Natural killer cell (primary cell): ENCODE results near the gene PCDHA8. TPM values are rescaled to one million over a fixed set of nuclear protein-coding genes. Genes with fewer than 3 reads are reported as not detected.

ENCODE experiments used
- ATAC-seq, 3 donors: fragments of 150-1000 bp in 2 of 3; fragments of 200-7000 bp in 1 of 3; cut with Tn5 transposase; 1 replicate in 1 of 3; 2 replicates in 2 of 3; pipeline ENCODE4 v1.10.0; 2021; ENCODE audit warnings: mild to moderate bottlenecking in 2 of 3, moderate library complexity in 2 of 3
- DNase-seq, 2 donors: peaks; one replicate each; pipeline versions ENCODE4 v3.0.0 to v3.0.0-alpha.2; 2013 to 2021; ENCODE audit warnings: mixed read lengths in 1 of 2
- H3K27ac ChIP-seq: one replicate; pipeline ENCODE4 v1.5.1; 2013; ENCODE audit warnings: mild to moderate bottlenecking, low read length
- H3K27me3 ChIP-seq: one replicate; pipeline ENCODE4 v1.6.1; 2013; ENCODE audit warnings: low read length; ENCODE audit not compliant: control insufficient read depth, insufficient read depth
- H3K36me3 ChIP-seq: one replicate; pipeline ENCODE4 v1.6.1; 2013; ENCODE audit warnings: low read length; ENCODE audit not compliant: control insufficient read depth, insufficient read depth
- H3K4me1 ChIP-seq: one replicate; pipeline ENCODE4 v1.6.1; 2013; ENCODE audit warnings: low read length; ENCODE audit not compliant: control insufficient read depth, insufficient read depth
- H3K4me3 ChIP-seq: one replicate; pipeline ENCODE4 v1.5.1; 2013; ENCODE audit warnings: low read length
- H3K9me3 ChIP-seq: one replicate; pipeline ENCODE4 v1.6.1; 2013; ENCODE audit warnings: low read length; ENCODE audit not compliant: control insufficient read depth, insufficient read depth
- H3K27ac Mint-ChIP-seq, 2 donors: one replicate each; pipeline ENCODE4 v1.8.0; 2022; ENCODE audit warnings: mild to moderate bottlenecking in 2 of 2, mixed read lengths in 2 of 2, moderate library complexity in 1 of 2
- H3K27me3 Mint-ChIP-seq, 2 donors: one replicate each; pipeline ENCODE4 v1.8.0; 2022; ENCODE audit warnings: low read depth in 2 of 2, mixed read lengths in 2 of 2
- H3K36me3 Mint-ChIP-seq: one replicate; pipeline ENCODE4 v1.8.0; 2022; ENCODE audit warnings: mixed read lengths
- H3K4me1 Mint-ChIP-seq, 2 donors: one replicate each; pipeline ENCODE4 v1.8.0; 2022; ENCODE audit warnings: mixed read lengths in 2 of 2
- H3K4me3 Mint-ChIP-seq: one replicate; pipeline ENCODE4 v1.8.0; 2022; ENCODE audit warnings: mild to moderate bottlenecking, moderate library complexity, mixed read lengths
- H3K9me3 Mint-ChIP-seq, 2 donors: one replicate each; pipeline ENCODE4 v1.8.0; 2022; ENCODE audit warnings: mixed read lengths in 2 of 2
- CTCF ChIP-seq: fragments of 200-600 bp; IDR thresholded peaks from one replicate; pipeline ENCODE4 v1.8.0; 2022; ENCODE audit warnings: antibody characterized with exemption
- WGBS: methylation state at CpG from one replicate; pipeline ENCODE4 v1.1.7; 2013; ENCODE audit warnings: missing lambda C conversion rate; ENCODE audit not compliant: insufficient coverage; 5-methylcytosine and 5-hydroxymethylcytosine counted together
- intact Hi-C: fragments of 100-400 bp; cut with micrococcal nuclease; formaldehyde crosslinking; loops from one replicate; pipeline ENCODE4 v1.14.2; 2022
- total RNA-seq, 4 donors: library from RNA; stranded (reverse); fragments of 120-200 nt in 1 of 4; gene quantifications; one replicate each; pipeline versions ENCODE4 v1.2.3 to v1.2.4, GENCODE V29; 2013 to 2022

Gene PCDHA8
- total RNA-seq, 3 donors from 2014 or later (not counting 1 experiment from before 2014, with no cell fraction given): not detected

- H3K4me1 Mint-ChIP-seq: no peaks in the 10 kb centered on the region
- no peak overlapping the region for H3K27ac Mint-ChIP-seq
- H3K36me3 ChIP-seq: no peaks in the 10 kb centered on the region
- 48% methylated on average over 37 of the region's 37 CpGs for WGBS
- peaks cover 17% of the 10 kb centered on the region for H3K9me3 ChIP-seq
- intact Hi-C loops: no loop called here
- H3K27ac ChIP-seq: no peak overlapping the region
- DNase-seq (no peak), ATAC-seq (no peak)
- peaks cover 6% of the 10 kb centered on the region in 2 donors for H3K27me3 Mint-ChIP-seq
- H3K4me3 ChIP-seq: no peak overlapping the region
- TF ChIP-seq CTCF: no peak
- H3K9me3 Mint-ChIP-seq: peaks cover 8 to 16% of the 10 kb centered on the region in 2 donors
- H3K27me3 ChIP-seq: peaks cover 6% of the 10 kb centered on the region
- no peaks in the 10 kb centered on the region for H3K36me3 Mint-ChIP-seq
- H3K4me3 Mint-ChIP-seq: no peak overlapping the region
- no peaks in the 10 kb centered on the region for H3K4me1 ChIP-seq
These were observed 36.2 kb downstream of the PCDHA8 start for GRCh38 chr5:140877262-140877581.

GRCh38 chr5:140881889-140882590, 41.1 kb downstream of the PCDHA8 start, which contains the start of gene PCDHA13:
Gene PCDHA13 (plus strand): TSS chr5:140882124. CDS start chr5:140882269, 145 bp downstream.
- peaks cover 5% of the 10 kb centered on the region for H3K27me3 ChIP-seq
- DNase-seq (no peak), ATAC-seq (no peak)
- peaks cover 14% of the 10 kb centered on the region for H3K9me3 ChIP-seq
- Mint-ChIP-seq H3K27me3 (peaks cover 6% of the 10 kb centered on the region in 2 donors), H3K4me1 (no peaks in the 10 kb centered on the region), H3K36me3 (no peaks in the 10 kb centered on the region), H3K4me3 (no peak within 1 kb of the TSS), H3K9me3 (peaks cover 8 to 16% of the 10 kb centered on the region in 2 donors), H3K27ac (no peak within 1 kb of the TSS)
- H3K36me3 ChIP-seq: no peaks in the 10 kb centered on the region
- TF ChIP-seq CTCF: no peak
- 15% methylated on average over 29 of the region's 35 CpGs for WGBS
- H3K4me1 ChIP-seq: no peaks in the 10 kb centered on the region
- no peak within 1 kb of the TSS for H3K27ac ChIP-seq
- no peak within 1 kb of the TSS for H3K4me3 ChIP-seq
- intact Hi-C loops: no loop called here

- no peak overlapping the region for H3K27ac ChIP-seq
- Mint-ChIP-seq H3K36me3 (no peaks in the 10 kb centered on the region), H3K27me3 (peaks cover 6% of the 10 kb centered on the region in 2 donors), H3K27ac (no peak overlapping the region), H3K4me3 (no peak overlapping the region), H3K9me3 (peaks cover 9 to 19% of the 10 kb centered on the region in 2 donors), H3K4me1 (no peaks in the 10 kb centered on the region)
- no peak for TF ChIP-seq CTCF
- no peaks in the 10 kb centered on the region for H3K36me3 ChIP-seq
- H3K4me3 ChIP-seq: no peak overlapping the region
- WGBS: 27% methylated on average over 12 of the region's 12 CpGs
- no peaks in the 10 kb centered on the region for H3K4me1 ChIP-seq
- peaks cover 14% of the 10 kb centered on the region for H3K9me3 ChIP-seq
- no peak for ATAC-seq
- intact Hi-C loops: no loop called here
- no peak for DNase-seq
- peaks cover 5% of the 10 kb centered on the region for H3K27me3 ChIP-seq
These were observed 41.6 kb downstream of the PCDHA8 start for GRCh38 chr5:140882591-140882899.

- DNase-seq: no peak
- intact Hi-C loops: no loop called here
- WGBS: 52% methylated on average over 41 of the region's 41 CpGs
- Histone ChIP-seq H3K4me3 (no peak overlapping the region), H3K27ac (no peak overlapping the region), H3K27me3 (peaks cover 5% of the 10 kb centered on the region), H3K4me1 (no peaks in the 10 kb centered on the region), H3K36me3 (no peaks in the 10 kb centered on the region), H3K9me3 (peaks cover 14% of the 10 kb centered on the region)
- no peak for TF ChIP-seq CTCF
- H3K9me3 Mint-ChIP-seq: peaks cover 11 to 20% of the 10 kb centered on the region in 2 donors
- no peaks in the 10 kb centered on the region for H3K36me3 Mint-ChIP-seq
- ATAC-seq: no peak
- H3K27ac Mint-ChIP-seq: no peak overlapping the region
- no peak overlapping the region for H3K4me3 Mint-ChIP-seq
- no peaks in the 10 kb centered on the region for H3K4me1 Mint-ChIP-seq
- H3K27me3 Mint-ChIP-seq: peaks cover 6% of the 10 kb centered on the region in 2 donors
These were observed 42.4 kb downstream of the PCDHA8 start for GRCh38 chr5:140883373-140883772.
